ENCODE results near the gene BRINP1.

DNA sequence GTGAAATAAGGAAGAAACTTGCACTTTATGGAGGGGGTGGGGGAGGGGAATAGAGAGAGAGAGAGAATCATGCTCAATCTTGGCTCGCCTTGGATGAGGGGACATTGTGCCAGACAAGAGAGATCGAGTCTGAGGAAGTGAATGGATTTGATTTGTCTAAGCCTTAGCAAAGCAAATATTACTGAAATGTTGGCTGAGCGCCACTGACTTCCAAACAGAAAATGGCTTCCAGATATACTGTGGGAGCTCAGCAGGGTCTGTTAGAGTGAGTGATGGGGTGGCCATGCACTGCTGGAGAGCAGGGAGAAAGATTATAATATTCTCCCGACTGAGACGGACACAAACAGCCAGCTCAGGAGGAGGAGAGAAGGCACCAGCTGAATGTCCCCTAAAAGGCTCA lies 34.5 kb downstream of the BRINP1 start:
- no peak for TF ChIP-seq POLR2AphosphoS5 (IDR thresholded peaks at IDR 0.05)
- TF ChIP-seq, protein P1, sequence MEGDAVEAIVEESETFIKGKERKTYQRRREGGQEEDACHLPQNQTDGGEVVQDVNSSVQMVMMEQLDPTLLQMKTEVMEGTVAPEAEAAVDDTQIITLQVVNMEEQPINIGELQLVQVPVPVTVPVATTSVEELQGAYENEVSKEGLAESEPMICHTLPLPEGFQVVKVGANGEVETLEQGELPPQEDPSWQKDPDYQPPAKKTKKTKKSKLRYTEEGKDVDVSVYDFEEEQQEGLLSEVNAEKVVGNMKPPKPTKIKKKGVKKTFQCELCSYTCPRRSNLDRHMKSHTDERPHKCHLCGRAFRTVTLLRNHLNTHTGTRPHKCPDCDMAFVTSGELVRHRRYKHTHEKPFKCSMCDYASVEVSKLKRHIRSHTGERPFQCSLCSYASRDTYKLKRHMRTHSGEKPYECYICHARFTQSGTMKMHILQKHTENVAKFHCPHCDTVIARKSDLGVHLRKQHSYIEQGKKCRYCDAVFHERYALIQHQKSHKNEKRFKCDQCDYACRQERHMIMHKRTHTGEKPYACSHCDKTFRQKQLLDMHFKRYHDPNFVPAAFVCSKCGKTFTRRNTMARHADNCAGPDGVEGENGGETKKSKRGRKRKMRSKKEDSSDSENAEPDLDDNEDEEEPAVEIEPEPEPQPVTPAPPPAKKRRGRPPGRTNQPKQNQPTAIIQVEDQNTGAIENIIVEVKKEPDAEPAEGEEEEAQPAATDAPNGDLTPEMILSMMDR (IDR thresholded peaks at IDR 0.05), result no peak
- no peak for TF ChIP-seq POLR2A (IDR thresholded peaks at IDR 0.05)
- no peak for TF ChIP-seq EP300 (IDR thresholded peaks at IDR 0.05)

Data from stomach (tissue), 4 donors.